ENCODE results near the gene GATA3.

- TF ChIP-seq EZH2 (IDR thresholded peaks at IDR 0.05) = no peak
- no peak for TF ChIP-seq POLR2AphosphoS5 (IDR thresholded peaks at IDR 0.05; ENCODE audit: borderline replicate concordance, low read depth, low read length)
These were observed 5.7 kb downstream of the GATA3 start for GRCh38 chr10:8060010-8060703.

Data from SK-N-MC (cell line).